ENCODE measurements around the gene LHX1.

Gene LHX1

DNA sequence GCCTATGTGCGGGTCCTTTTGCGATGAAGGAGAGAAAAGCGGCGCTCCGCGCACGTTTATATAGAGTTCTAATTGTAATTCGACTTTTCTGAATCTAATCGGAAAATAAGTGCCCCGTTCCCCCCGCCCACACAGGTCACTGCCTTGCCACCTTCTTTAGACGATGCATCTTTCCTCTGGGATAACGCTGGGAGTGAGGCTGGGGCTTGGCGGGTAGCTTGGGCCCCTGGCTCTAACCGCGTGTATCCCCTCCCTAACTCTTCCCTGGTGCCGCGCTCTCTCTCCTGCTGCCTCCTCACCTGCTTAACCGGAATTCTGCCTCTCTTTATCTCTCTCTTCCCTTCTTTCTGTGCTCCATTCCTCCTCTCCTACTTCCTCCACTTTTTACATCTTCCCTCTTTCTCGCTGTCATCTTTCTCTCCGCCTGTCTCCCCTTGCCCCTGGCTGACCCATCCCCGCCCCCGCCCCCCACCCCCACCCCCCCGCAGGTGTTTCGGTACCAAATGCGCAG lies 2.6 kb downstream of the LHX1 start:
- no peak for DNase-seq

DNA sequence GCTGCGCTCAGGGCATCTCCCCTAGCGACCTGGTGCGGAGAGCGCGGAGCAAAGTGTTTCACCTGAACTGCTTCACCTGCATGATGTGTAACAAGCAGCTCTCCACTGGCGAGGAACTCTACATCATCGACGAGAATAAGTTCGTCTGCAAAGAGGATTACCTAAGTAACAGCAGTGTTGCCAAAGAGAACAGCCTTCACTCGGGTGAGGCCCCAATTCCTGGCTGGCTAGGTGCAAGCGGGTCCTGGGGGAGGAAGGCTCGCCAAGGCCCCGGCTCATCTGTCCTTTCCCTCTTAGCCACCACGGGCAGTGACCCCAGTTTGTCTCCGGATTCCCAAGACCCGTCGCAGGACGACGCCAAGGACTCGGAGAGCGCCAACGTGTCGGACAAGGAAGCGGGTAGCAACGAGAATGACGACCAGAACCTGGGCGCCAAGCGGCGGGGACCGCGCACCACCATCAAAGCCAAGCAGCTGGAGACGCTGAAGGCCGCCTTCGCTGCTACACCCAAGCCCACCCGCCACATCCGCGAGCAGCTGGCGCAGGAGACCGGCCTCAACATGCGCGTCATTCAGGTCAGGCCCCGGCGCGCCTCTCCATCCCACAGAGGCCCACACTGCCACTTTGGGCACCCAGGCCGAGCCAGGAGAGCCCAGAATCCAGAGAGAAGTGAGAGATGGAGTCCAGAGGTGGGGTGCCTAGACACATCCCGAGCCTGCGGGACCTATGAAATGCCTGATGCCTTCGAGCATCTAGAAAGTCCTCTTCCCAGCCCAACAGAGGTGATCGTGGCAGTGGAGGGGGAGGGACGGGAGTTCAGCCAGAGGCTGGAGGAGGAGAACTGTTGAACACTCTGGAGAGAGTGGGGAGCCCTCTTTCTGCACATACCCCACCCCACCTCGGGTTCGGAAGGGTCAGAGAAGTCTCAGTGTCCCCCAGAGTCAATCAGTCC lies 3.3 kb downstream of the LHX1 start:
- no peak for DNase-seq

DNA sequence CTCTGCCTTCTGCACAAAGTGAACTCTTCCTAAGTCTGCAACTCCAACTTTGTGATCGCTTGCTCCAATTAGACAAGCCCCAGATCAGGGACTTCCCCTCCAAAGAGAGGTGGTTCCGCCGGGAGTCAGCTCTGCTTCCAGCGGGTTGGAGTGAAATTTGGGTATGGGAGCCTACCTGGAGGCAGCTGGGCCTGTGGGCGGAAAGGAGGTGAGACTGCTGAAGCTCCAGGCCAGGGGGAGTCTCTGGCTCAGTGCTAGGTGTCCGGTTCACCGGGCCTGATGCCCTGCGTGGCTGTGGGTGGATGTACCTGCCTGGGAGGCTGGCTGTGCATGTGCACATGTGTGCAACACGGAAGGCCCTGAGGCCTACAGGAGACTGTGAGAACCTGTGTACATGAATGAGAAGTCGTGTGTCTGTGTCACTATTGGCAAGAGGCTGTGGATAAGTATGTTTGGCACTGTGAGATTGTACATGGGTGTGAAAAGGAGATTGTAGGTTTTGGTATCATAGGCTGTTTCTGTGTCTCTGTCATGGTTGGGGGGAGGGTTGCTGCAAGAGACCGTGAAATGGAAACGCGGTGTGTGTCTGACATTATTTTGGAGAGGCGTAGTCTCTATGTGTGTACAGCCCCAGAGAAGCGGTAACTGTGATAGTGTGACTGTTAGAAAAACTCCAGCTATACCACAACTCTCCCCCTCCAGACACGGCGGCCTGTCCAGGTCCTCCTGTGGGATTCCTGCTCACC lies 4.2 kb downstream of the LHX1 start:
- DNase-seq, result no peak

DNA sequence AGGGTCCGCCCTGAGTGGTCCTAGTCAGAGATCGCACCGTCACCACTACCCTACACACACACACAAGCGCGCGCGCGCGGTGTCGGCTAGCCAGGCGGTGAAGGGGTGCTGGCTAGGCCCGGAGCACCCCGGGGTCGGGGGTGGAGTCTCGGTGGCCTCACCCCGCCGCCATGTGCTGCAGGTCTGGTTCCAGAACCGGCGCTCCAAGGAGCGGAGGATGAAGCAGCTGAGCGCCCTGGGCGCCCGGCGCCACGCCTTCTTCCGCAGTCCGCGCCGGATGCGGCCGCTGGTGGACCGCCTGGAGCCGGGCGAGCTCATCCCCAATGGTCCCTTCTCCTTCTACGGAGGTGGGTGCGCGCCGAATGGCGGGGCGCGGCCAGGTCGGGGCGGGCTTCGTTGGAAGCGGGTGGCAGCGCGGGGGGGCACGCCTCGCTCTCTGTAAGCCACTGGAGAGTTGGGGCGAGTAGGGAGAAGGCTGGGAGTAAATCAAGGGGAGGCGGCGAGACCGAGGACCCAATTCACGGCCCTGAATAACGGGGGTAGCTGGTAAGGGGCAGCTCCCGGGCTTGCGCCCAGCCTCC lies 4.8 kb downstream of the LHX1 start:
- DNase-seq, result no peak

DNA sequence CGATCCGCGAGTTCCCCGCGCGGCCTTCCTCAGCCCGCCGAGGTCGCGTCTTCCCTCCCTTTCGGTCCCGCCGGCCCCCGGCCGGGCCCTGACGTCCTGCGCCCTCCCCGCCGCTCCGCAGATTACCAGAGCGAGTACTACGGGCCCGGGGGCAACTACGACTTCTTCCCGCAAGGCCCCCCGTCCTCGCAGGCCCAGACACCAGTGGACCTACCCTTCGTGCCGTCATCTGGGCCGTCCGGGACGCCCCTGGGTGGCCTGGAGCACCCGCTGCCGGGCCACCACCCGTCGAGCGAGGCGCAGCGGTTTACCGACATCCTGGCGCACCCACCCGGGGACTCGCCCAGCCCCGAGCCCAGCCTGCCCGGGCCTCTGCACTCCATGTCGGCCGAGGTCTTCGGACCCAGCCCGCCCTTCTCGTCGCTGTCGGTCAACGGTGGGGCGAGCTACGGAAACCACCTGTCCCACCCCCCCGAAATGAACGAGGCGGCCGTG lies 5.4 kb downstream of the LHX1 start:
- DNase-seq, result no peak

DNA sequence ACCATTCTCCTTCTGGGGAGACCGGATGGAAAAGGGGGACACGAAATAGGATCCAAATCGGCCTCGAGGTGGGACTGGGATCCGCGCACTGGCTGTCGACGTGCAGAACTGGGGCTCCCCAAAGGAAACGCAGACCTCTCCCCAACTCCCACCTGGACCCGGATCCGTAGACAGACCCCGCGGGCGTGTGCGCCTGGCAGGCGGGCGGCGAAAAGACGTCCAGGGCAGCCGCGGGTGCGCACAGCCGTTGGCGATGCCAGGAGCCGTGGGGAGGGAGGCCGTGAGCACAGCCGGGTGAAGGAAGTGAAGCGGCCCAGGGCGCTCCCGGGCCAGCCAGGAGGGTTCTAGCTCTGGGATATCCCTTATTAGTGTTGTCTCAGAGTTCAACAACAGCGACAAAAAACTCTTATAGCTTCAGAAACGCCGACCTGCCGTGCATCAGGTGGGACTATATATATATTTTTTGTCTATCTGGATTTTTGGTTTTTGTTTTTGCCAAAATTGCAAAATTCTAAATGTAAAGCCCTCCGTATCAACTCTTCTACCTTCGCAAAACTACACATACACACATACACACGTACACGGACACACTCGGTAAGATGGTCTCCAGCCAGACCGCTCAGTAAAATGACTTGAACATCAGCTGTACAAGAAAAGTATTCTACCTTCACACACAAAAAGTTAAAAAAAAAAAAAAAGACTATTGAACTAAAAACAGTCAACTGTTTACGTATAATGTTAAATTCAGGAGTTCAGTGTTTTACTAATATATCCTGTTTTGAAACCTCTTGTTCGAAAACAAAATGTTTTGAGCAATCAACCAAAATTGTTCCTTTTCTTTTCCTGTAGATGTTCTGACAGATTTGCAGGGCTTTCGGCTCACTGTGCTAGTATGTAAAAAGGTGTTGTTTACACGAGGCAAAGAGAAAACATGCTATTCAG lies 6.2 kb downstream of the LHX1 start:
- no peak for DNase-seq

DNA sequence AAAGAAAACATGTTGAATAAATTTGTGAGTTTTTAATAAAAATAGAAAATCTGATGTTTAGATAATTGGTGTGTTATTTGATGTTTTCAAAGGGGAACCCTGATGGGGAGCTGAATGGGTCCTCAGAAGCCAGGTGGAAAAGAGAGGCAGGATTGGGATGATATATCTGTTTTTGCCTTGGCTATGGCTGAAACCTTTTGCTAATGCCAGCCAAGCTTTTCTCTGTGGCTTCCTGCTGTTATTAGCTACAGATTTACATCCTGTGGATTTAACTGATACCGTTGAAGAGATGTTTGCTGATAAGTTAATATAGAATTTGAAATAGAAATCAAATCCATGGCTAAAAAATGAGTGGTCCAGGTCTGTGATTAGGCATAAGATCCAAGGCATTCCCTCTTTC lies 7.3 kb downstream of the LHX1 start:
- DNase-seq, result no peak

DNA sequence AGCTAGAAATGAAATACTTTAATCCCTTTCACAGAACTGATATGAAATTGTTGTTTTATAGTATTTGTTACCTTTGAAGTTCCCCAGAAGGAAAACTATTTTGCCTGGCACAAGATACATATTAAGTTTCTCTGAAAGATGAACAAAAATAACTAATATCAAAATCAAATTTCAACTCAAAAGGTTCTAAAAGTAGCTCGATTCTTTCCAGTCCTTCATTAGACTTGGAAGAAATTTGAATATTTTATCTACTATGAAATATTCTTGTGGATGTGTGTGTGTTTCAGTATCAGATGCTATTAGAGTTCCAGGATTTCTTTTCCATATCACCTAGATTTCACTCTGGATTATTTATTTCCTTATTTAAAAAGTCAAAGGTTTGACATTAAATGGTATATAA lies 7.9 kb downstream of the LHX1 start:
- no peak for DNase-seq

DNA sequence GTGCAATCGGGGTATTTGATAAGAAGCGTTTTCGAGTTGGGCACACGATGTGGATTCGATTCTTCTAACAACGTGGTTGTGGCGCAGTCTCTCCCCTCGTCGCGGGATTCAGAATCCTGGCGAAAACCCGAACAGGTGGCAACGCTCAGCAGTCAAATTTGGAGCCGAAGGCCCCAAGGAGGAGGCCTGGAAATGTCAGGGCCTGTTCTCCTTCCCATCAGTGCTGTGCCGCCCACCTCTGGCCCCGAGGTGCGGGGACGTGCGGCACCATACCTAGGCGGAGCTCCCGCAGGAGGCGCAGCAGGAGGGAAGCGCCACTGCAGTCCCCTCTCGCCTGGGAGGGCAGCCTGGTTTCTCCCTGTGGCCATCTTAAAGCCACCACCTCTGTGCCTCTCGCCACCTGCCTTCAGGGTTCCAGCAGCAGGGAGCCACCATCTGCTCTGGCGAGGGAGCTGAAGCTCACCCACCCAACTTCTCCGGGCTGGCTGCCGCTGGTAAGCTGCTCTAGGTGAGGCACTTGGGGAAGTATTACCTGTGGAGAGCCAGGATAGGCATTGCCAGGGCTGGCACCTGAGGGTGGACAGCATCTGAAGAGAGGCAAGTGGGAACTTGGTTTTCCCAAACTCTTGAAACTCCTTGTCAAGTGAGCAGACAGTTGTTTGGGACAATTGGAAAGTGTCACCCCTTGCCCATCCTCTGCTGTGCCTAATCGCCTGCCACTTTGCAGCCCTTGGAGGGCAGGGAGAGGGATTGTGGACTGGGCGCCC lies 8.9 kb downstream of the LHX1 start:
- no peak for DNase-seq

DNA sequence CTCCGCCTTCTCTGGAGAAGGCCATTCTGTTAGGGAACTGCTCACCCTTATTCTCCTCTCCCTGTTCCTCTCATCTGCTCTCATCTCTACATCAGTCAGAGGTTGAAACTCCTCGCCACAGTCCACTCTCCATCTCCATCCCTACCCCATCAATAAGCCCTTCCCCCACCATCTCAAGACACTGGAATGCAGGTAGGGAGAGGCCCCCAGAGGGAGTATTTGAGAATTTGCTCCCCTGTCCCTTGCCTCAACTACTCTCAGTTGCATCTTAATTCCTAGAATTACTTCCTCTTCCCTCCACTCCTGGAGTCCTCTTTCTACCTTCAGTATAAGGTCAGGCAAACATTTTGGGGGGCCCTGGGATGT lies 9.4 kb downstream of the LHX1 start:
- no peak for DNase-seq

DNA sequence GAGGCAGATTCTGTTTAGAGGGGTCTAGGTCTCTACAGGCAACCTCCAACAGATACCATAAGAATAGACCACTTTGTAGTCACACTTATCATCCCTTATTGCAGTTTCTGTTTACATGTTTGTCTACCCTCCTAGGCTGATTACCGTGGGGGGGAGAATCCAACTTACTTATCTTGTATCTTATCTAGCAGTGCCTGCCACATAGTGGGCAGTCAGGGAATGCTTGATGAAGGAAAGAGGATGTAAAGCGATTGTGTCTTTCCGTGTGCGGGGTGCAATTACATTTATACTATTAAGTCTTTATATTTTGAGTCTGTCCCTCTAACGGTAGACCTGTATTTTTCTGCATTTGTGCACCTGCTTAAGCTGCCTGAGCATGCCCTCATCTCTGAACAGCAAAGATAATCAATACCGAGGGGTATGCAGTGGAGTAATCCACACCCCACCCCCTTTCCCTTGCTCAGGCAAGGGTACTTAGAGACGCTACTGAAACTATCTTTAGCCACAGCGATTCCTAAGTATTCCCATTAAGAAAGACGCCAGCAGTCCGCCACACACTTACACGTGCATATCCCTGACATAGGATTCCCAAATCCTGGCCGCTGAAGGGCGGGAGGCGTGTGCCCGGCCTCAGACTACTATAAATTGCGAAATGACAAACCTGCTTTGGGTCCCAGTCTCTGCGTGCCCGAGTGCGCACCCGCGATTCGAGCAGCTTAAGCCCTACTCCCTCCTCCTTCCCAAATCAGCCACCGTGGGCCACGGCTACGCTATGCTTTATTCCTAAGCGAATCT lies 10.8 kb downstream of the LHX1 start:
- DNase-seq, result no peak

DNA sequence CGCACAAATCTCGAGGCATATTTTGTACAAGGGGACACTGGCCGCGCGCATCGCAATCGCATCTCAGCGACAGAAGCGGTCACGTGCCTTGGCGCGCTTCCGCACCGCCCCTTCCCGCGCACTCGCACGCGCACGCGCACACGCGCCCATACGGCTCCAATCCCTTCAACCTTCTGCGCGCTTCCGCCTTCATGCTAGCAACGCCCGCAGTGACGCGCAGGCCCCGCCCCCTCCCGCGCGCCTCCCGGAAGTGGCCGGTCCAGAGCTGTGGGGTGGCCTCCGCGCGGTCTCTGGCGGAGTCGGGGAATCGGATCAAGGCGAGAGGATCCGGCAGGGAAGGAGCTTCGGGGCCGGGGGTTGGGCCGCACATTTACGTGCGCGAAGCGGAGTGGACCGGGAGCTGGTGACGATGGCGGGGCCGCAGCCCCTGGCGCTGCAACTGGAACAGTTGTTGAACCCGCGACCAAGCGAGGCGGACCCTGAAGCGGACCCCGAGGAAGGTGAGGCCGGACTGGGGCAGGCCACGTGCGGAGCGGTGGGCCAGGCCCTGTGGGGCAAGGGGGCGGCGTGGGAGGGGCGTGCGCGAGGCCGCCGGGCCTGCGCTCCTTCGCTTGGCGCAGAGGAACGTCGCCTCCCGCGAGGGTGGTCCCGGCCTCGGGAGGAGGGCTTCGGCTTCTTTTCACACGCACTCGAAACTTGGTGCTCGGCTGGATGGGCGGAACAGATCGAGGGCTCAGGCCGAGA lies 11.6 kb downstream of the LHX1 start, which contains the start of gene AATF:
Gene AATF (plus strand): TSS at position 238 of the 744 bp plus-strand sequence. CDS start 172 bp downstream, at position 410.
- DNase-seq, result peak; percentile 94 to 98

DNA sequence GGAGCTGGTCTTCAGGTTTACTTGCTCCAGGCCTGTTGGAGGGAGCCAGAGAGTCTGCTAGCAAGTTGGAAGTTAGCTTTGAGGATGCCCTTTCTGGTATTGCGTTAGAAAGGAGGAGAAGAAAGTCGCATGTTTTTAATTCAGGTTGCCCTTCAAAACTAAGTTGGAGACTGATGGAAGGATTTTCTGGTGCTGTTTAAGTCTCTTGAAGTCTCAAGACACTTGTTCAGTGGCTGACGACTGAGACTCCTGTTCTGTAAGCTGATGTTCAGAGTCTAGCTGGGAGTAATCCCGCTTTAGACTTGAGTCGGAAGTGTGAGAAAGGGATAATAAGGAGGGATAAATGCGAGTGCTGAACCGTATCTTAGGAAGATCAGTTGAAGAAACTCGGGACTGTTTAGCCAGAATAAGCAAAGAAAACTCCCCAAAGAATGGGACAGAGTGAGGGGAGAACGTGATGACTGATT lies 12.2 kb downstream of the LHX1 start:
- no peak for DNase-seq

DNA sequence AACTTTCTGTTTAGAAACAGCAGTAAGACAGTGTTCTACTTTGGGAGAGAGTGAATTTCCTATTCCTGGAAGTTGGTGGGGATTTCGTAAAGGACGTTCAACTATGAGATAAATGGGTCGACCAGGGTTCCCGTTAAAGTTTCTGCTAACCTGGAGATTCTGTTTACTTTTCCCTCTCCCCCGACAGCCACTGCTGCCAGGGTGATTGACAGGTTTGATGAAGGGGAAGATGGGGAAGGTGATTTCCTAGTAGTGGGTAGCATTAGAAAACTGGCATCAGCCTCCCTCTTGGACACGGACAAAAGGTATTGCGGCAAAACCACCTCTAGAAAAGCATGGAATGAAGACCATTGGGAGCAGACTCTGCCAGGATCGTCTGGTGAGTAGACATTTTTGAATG lies 12.8 kb downstream of the LHX1 start:
- DNase-seq, result no peak

DNA sequence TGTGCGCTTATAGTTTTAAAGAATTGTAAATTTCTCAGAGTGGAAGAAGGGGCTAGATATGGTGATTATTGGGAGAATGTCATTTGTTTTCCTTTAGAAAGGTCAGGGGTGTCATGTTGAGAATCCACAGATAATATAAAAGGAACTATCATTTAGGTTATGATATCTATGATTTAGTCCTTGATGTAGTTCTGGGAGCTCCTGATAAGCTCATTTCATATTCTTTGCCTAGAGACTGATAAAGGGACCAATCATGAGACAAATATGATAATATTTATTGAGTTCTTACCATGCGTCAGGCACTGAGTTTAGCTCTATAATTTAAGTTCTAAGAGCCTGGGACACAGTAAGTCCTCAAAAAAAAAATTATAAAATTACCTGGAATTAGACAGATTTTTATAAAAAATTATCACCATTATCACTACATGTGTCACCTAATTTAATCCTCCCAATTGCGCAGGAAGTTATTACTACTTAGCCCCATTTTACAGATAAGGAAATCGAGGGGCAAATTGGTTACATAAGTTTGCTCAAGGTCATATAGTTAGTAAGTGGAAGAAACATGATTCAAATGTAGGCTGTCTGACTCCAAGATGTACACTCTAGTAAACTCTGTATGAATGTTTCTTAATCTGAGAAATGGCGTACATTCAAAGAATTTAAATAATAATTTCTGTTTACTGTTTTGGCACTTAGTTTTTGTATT lies 14.0 kb downstream of the LHX1 start:
- DNase-seq, result no peak

DNA sequence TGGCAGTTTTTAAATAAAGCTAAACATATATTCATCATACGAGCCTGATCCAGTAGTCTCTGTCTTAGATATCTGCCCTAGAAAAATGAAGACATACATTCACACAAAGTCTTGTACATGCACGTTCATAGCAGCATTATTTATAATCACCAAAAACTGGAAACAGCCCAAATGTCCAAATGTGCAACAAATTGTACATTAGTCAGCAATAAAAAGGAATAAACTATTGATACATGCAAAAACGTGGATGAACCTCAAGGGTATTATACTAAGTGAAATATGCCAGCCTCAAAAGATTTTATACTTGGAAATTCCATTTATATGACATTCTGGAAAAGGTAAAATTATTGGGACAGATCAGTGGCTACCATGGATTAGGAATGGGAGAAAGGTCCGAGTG lies 34.2 kb downstream of the LHX1 start:
- no peak for DNase-seq

DNA sequence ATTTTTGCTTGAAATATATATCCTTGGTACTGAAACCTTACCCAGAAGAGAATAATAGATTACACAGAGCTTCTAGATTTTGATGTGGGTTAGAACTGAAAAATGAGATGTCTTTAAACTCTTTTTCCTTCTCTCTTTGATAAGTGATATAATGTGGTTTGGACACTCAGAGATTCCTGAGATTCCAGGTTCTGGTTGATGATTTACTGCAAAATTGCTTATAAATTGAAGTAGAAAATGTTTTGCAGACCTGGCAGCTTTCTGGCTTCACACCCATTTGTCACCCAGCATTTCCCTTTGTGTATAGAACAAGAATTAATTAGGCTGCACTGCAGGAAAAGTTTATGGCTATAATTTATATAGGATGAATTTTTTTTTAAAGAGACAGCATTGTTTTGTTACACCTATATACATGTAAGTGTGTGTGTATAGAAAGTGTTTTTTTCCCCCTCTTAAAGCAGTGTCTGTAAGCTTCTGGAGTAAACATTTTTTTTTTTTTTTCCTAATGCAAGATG lies 35.0 kb downstream of the LHX1 start:
- DNase-seq, result no peak

DNA sequence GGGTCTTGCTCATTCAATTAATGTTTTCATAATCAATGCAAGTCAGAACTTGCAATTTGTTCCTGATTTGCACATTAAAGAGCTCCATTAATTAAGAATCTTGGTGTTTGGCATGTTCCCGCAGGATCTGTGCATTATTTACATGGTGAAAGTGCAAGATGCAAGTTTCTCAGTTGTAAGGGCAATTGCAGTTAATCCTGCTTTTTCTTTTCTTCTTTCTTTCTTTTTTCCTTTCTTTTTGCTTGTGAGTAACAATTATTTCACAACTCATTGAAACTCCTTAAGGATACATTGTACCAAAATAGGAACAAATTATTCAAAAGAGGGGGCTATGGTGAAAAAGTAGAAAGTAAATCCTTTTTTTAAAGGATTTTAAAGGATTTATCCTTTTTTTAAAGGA lies 35.6 kb downstream of the LHX1 start:
- no peak for DNase-seq

All from NCI-H1930 (cell line).